HepG2 (cell line): ENCODE data around the gene SH2D3A. TPM values are rescaled to one million over a fixed set of nuclear protein-coding genes. Genes with fewer than 3 reads are reported as not detected.

ENCODE experiments used
- ATAC-seq: fragments of 200-7000 bp; cut with Tn5 transposase; 3 replicates; pipeline ENCODE4 v1.9.1; 2020; ENCODE audit warnings: mild to moderate bottlenecking, moderate library complexity
- BruUV-seq: library from RNA; stranded (reverse); fragments of 400-500 nt; replicated peaks from 2 replicates; lab custom pipeline; 2021; lab: Mats Ljungman, UMichigan
- CTCF ChIA-PET: fragments of 300-600 bp; formaldehyde crosslinking; extraction: SDS; loops from one replicate; lab custom pipeline; 2021; ENCODE audit warnings: low total read pairs, inconsistent platforms, low intra/inter-chr PET ratio; lab: Yijun Ruan, JAX
- POLR2A ChIA-PET: fragments of 350-600 bp; sonication (Branson Sonifier 250); formaldehyde crosslinking; loops from one replicate; lab custom pipeline; 2020; ENCODE audit warnings: antibody characterized with exemption, inconsistent platforms; lab: Yijun Ruan, JAX
- DNase-seq: peaks from one replicate; pipeline ENCODE4 v3.0.0-alpha.2; 2015; ENCODE audit warnings: low spot score
- FAIRE-seq: peaks from 3 replicates; lab custom pipeline; 2011; peaks lifted over from hg19 to GRCh38; lab: Jason Lieb, UNC
- H2AFZ ChIP-seq: one replicate; pipeline ENCODE4 v1.6.1; 2011; ENCODE audit warnings: low read length, inconsistent platforms
- H3K27ac ChIP-seq: fragments of 300-600 bp; 3 replicates; pipeline ENCODE4 v1.8.0; 2011; ENCODE audit warnings: mixed run types, mild to moderate bottlenecking, mixed read lengths, low read length, inconsistent platforms; ENCODE audit not compliant: insufficient read depth; ENCODE audit errors: extremely low read length
- H3K27me3 ChIP-seq, 2 experiments: fragments of 200-600 bp in 1 of 2; 2 replicates in 1 of 2; 3 replicates in 1 of 2; pipeline versions ENCODE4 v1.6.0 to v1.8.0; 2011; ENCODE audit warnings: low read length in 2 of 2, mild to moderate bottlenecking in 2 of 2, moderate library complexity in 2 of 2, inconsistent platforms in 1 of 2; ENCODE audit not compliant: insufficient read depth in 2 of 2, control insufficient read depth in 1 of 2
- H3K36me3 ChIP-seq, 2 experiments: fragments of 200-600 bp in 1 of 2; replicated peaks in 1 of 2; 2 replicates in 1 of 2; 3 replicates in 1 of 2; pipeline versions ENCODE4 v1.5.1 to v1.8.0; 2011; ENCODE audit warnings: low read length in 2 of 2, inconsistent platforms in 1 of 2; ENCODE audit not compliant: insufficient read depth in 2 of 2, control insufficient read depth in 1 of 2
- H3K4me1 ChIP-seq: 2 replicates; pipeline ENCODE4 v1.5.1; 2012; ENCODE audit warnings: low read length, inconsistent platforms; ENCODE audit not compliant: insufficient read depth
- H3K4me2 ChIP-seq: 2 replicates; pipeline ENCODE4 v1.6.0; 2011; ENCODE audit warnings: low read depth, low read length, inconsistent platforms
- H3K4me3 ChIP-seq, 3 experiments: fragments of 200-600 bp in 1 of 3; sonication (generic), shearing (Covaris generic) in 1 of 3; replicated peaks in 1 of 3; 2 replicates each; pipeline ENCODE4 v1.5.1; 2011 to 2016; ENCODE audit warnings: low read length in 3 of 3, inconsistent platforms in 2 of 3, low read depth in 2 of 3, mild to moderate bottlenecking in 2 of 3, control low read depth in 1 of 3, mixed read lengths in 1 of 3; ENCODE audit not compliant: insufficient read depth in 1 of 3
- H3K79me2 ChIP-seq: one replicate; pipeline ENCODE4 v1.6.1; 2011; ENCODE audit warnings: low read length, inconsistent platforms; ENCODE audit not compliant: insufficient read depth
- H3K9ac ChIP-seq: 2 replicates; pipeline ENCODE4 v1.6.0; 2011; ENCODE audit warnings: mild to moderate bottlenecking, low read depth, low read length, inconsistent platforms; ENCODE audit not compliant: insufficient read depth
- H3K9me3 ChIP-seq: 2 replicates; pipeline ENCODE4 v1.5.1; 2012; ENCODE audit warnings: mild to moderate bottlenecking, low read length
- H4K20me1 ChIP-seq: 2 replicates; pipeline ENCODE4 v1.6.0; 2011; ENCODE audit warnings: inconsistent platforms, mild to moderate bottlenecking, low read length, moderate library complexity; ENCODE audit not compliant: insufficient read depth
- CTCF ChIP-seq: sonication (generic); formaldehyde crosslinking; IDR thresholded peaks from 2 replicates; pipeline ENCODE4 v1.5.0; 2020; ENCODE audit warnings: mild to moderate bottlenecking, missing genetic modification reagents, moderate library complexity
- EEA1 ChIP-seq: sonication (generic); formaldehyde crosslinking; IDR thresholded peaks from 2 replicates; pipeline ENCODE4 v1.5.1; 2020; ENCODE audit warnings: mild to moderate bottlenecking, missing genetic modification reagents, borderline replicate concordance
- ELK4 ChIP-seq: sonication (generic); formaldehyde crosslinking; IDR thresholded peaks from 2 replicates; pipeline ENCODE4 v1.9.0; 2021; ENCODE audit warnings: missing genetic modification reagents, borderline replicate concordance
- HBP1 ChIP-seq: IDR thresholded peaks from 2 replicates; pipeline ENCODE4 v1.6.1; 2016; ENCODE audit warnings: low read depth, control low read depth
- HDAC1 ChIP-seq: sonication (generic); formaldehyde crosslinking; IDR thresholded peaks from 2 replicates; pipeline ENCODE4 v1.5.1; 2020; ENCODE audit warnings: mild to moderate bottlenecking, missing genetic modification reagents
- HMGA1 ChIP-seq: sonication (generic); formaldehyde crosslinking; conservative IDR thresholded peaks from 2 replicates; pipeline ENCODE4 v1.4.0; 2020; ENCODE audit warnings: missing genetic modification reagents
- PHF20 ChIP-seq: sonication (generic); formaldehyde crosslinking; IDR thresholded peaks from 2 replicates; pipeline ENCODE4 v1.5.0; 2020; ENCODE audit warnings: mild to moderate bottlenecking, missing genetic modification reagents
- TOE1 ChIP-seq: sonication (generic); formaldehyde crosslinking; IDR thresholded peaks from 2 replicates; pipeline ENCODE4 v1.4.0; 2020; ENCODE audit warnings: mild to moderate bottlenecking, missing genetic modification reagents
- ZBTB10 ChIP-seq: sonication (generic); formaldehyde crosslinking; IDR thresholded peaks from 2 replicates; pipeline ENCODE4 v1.4.0; 2020; ENCODE audit warnings: missing genetic modification reagents, borderline replicate concordance
- ZBTB34 ChIP-seq: sonication (generic); formaldehyde crosslinking; IDR thresholded peaks from 2 replicates; pipeline ENCODE4 v1.8.0; 2022; ENCODE audit warnings: mild to moderate bottlenecking, missing genetic modification reagents
- ZBTB38 ChIP-seq: sonication (generic); formaldehyde crosslinking; IDR thresholded peaks from 2 replicates; pipeline ENCODE4 v1.5.1; 2020; ENCODE audit warnings: mild to moderate bottlenecking, missing genetic modification reagents
- ZNF234 ChIP-seq: sonication (generic); formaldehyde crosslinking; conservative IDR thresholded peaks from 2 replicates; pipeline ENCODE4 v1.5.1; 2020; ENCODE audit warnings: mild to moderate bottlenecking, missing genetic modification reagents
- ZNF547 ChIP-seq: sonication (generic); formaldehyde crosslinking; IDR thresholded peaks from 2 replicates; pipeline ENCODE4 v1.5.1; 2020; ENCODE audit warnings: mild to moderate bottlenecking, missing genetic modification reagents
- ZNF605 ChIP-seq: sonication (generic); formaldehyde crosslinking; IDR thresholded peaks from 2 replicates; pipeline ENCODE4 v1.8.0; 2022; ENCODE audit warnings: mild to moderate bottlenecking, missing genetic modification reagents
- ZNF672 ChIP-seq: sonication (generic); formaldehyde crosslinking; IDR thresholded peaks from 2 replicates; pipeline ENCODE4 v1.8.1; 2022; ENCODE audit warnings: missing genetic modification reagents
- WGBS: methylation state at CpG from one replicate; pipeline ENCODE4 v1.1.6; 2017; ENCODE audit warnings: low lambda C conversion rate; 5-methylcytosine and 5-hydroxymethylcytosine counted together
- in situ Hi-C: cut with HindIII; loops from 2 replicates; pipeline ENCODE4 v1.10.0; 2017; ENCODE audit warnings: low pct_unique_long_range_greater_than_20kb; ENCODE audit not compliant: extremely low pct_ligation_motif_present
- intact Hi-C: fragments of 100-400 bp; cut with micrococcal nuclease; formaldehyde crosslinking; loops from one replicate; pipeline ENCODE4 v1.10.0; 2022; ENCODE audit not compliant: unreplicated experiment
- polyA plus RNA-seq, 8 experiments: library from polyadenylated mRNA; depleted of rRNA in 3 of 8; stranded (reverse) in 7 of 8; unstranded in 1 of 8; fragments of >200 nt; fragmentation: Illumina TruSeq in 4 of 8; extraction: Trizol in 4 of 8; gene quantifications; 2 replicates each; pipeline versions ENCODE4 v1.2.1 to v1.2.3, GENCODE V29; 2011 to 2016; ENCODE audit warnings: low read depth in 4 of 8, missing spikeins in 1 of 8, mixed read lengths in 1 of 8; ENCODE audit not compliant: insufficient read depth in 1 of 8
- total RNA-seq, 5 experiments: library from RNA; depleted of rRNA; stranded (reverse); fragments of >200 nt; fragmentation: Illumina TruSeq; extraction: Trizol; gene quantifications; 2 replicates each; pipeline ENCODE4 v1.2.3, GENCODE V29; 2016; ENCODE audit warnings: low read depth in 1 of 5

SH2D3A gene
- total and polyA plus RNA-seq, 2 of the 13 experiments (the other 11 are each of a cell fraction or from before 2014, with no cell fraction given) = 1.0 to 2.2 TPM

- Histone ChIP-seq H3K4me3 (peak overlapping the region; percentile 52 to 73 (median 64)), H2AFZ (no peak overlapping the region), H4K20me1 (no peaks in the 10 kb centered on the region), H3K9me3 (no peaks in the 10 kb centered on the region), H3K4me1 (peaks cover 40% of the 10 kb centered on the region), H3K79me2 (no peaks in the 10 kb centered on the region), H3K27me3 (no peaks in the 10 kb centered on the region), H3K9ac (peak overlapping the region; percentile 45; the same call in 1 of the 2 replicates), H3K4me2 (peak overlapping the region; percentile 86), H3K27ac (no peak overlapping the region), H3K36me3 (no peaks in the 10 kb centered on the region)
- DNase-seq (no peak), ATAC-seq (peak; percentile 12; the same call in 1 of the 3 replicates), FAIRE-seq (peak; percentile 30)
- ChIA-PET CTCF (no interaction called here), POLR2A (interaction anchor here (0.8 to 1.0 kb wide), 3 partner anchors 12 to 303 kb away, joined by 3 read pairs; partner anchors contain the start of gene ZNF557)
- WGBS = 3% methylated on average over 14 of the region's 16 CpGs
- intact Hi-C loops = no loop called here
- TSS peak; percentile 75 for BruUV-seq
- in situ Hi-C loops = no loop called here
- TF ChIP-seq ELK4 (CRISPR knock-in tag) (no peak), ZNF672 (CRISPR knock-in tag) (peak; percentile 82; the same call in 1 of the 2 replicates), HDAC1 (CRISPR knock-in tag) (no peak), CTCF (0 out of 2 replicates have a peak, but pooled peaks have one; percentile 6), HMGA1 (CRISPR knock-in tag) (no peak), ZNF547 (no peak), ZBTB34 (CRISPR knock-in tag) (no peak), ZNF234 (CRISPR knock-in tag) (no peak), PHF20 (CRISPR knock-in tag) (no peak), HBP1 (CRISPR knock-in tag) (no peak), ZBTB10 (CRISPR knock-in tag) (no peak), TOE1 (CRISPR knock-in tag) (no peak), ZNF605 (CRISPR knock-in tag) (no peak), ZBTB38 (CRISPR knock-in tag) (0 out of 2 replicates have a peak, but pooled peaks have one; percentile 6), EEA1 (CRISPR knock-in tag) (no peak)
Observed at GRCh38 chr19:6766357-6767080, 716 bp downstream of the SH2D3A start.
